MM.1S (cell line): ENCODE measurements around the gene PRDM5.

Experiments used
- DNase-seq: peaks from one replicate; pipeline ENCODE4 v3.0.0-alpha.2; 2015
- H2AFZ ChIP-seq: fragments of 300-600 bp; sonication (generic); 2 replicates; pipeline ENCODE4 v1.6.0; 2016; ENCODE audit warnings: antibody characterized with exemption, low read length
- H3F3A ChIP-seq: fragments of 300-600 bp; sonication (generic); 2 replicates; pipeline ENCODE4 v1.6.1; 2016; ENCODE audit warnings: mild to moderate bottlenecking, antibody characterized with exemption, low read length, moderate library complexity, mixed read lengths; ENCODE audit not compliant: insufficient read depth
- H3K27ac ChIP-seq: fragments of 300-600 bp; sonication (generic); 2 replicates; pipeline ENCODE4 v1.5.1; 2016; ENCODE audit warnings: mild to moderate bottlenecking, low read length
- H3K27me3 ChIP-seq: fragments of 300-600 bp; sonication (generic); replicated peaks from 2 replicates; pipeline ENCODE4 v1.6.0; 2016; ENCODE audit warnings: low read length; ENCODE audit not compliant: insufficient read depth
- H3K36me3 ChIP-seq: fragments of 300-600 bp; sonication (generic); replicated peaks from 2 replicates; pipeline ENCODE4 v1.6.1; 2016; ENCODE audit warnings: mild to moderate bottlenecking, low read length, mixed read lengths; ENCODE audit not compliant: insufficient read depth
- H3K4me1 ChIP-seq: fragments of 300-600 bp; sonication (generic); 2 replicates; pipeline ENCODE4 v1.6.1; 2016; ENCODE audit warnings: low read length, mixed read lengths
- H3K4me2 ChIP-seq: fragments of 300-600 bp; sonication (generic); 2 replicates; pipeline ENCODE4 v1.6.0; 2016; ENCODE audit warnings: low read depth, low read length
- H3K4me3 ChIP-seq: fragments of 300-600 bp; sonication (generic); 2 replicates; pipeline ENCODE4 v1.5.1; 2016; ENCODE audit warnings: low read length, mixed read lengths
- H3K79me2 ChIP-seq: fragments of 300-600 bp; sonication (generic); 2 replicates; pipeline ENCODE4 v1.6.1; 2016; ENCODE audit warnings: mixed run types, low read length, mixed read lengths
- H3K9ac ChIP-seq: fragments of 300-600 bp; sonication (generic); 2 replicates; pipeline ENCODE4 v1.6.1; 2016; ENCODE audit warnings: low read length, mixed read lengths
- H3K9me2 ChIP-seq: fragments of 300-600 bp; sonication (generic); replicated peaks from 2 replicates; pipeline ENCODE4 v1.6.1; 2016; ENCODE audit warnings: mild to moderate bottlenecking, low read length, mixed read lengths; ENCODE audit not compliant: insufficient read depth
- H3K9me3 ChIP-seq: fragments of 300-600 bp; sonication (generic); replicated peaks from 2 replicates; pipeline ENCODE4 v1.6.1; 2016; ENCODE audit warnings: mild to moderate bottlenecking, low read length, mixed read lengths; ENCODE audit not compliant: insufficient read depth
- H4K20me1 ChIP-seq: fragments of 300-600 bp; sonication (generic); 2 replicates; pipeline ENCODE4 v1.6.1; 2016; ENCODE audit warnings: mild to moderate bottlenecking, low read length, moderate library complexity, mixed read lengths; ENCODE audit not compliant: insufficient read depth
- CTCF ChIP-seq: fragments of 300-600 bp; sonication (generic); IDR thresholded peaks from 2 replicates; pipeline ENCODE4 v1.5.1; 2016; ENCODE audit warnings: antibody characterized with exemption, low read length, mixed read lengths
- EZH2 ChIP-seq: fragments of 300-600 bp; sonication (generic); optimal IDR thresholded peaks from 2 replicates; pipeline ENCODE3; 2017; ENCODE audit warnings: low read depth, mild to moderate bottlenecking, antibody characterized with exemption, low read length, mixed read lengths
- EZH2phosphoT487 ChIP-seq: fragments of 300-600 bp; sonication (generic); IDR thresholded peaks from 2 replicates; pipeline ENCODE4 v1.6.1; 2018; ENCODE audit warnings: antibody characterized with exemption, low read length

PRDM5 gene

GRCh38 chr4:120691536-120691935 lies 231.0 kb downstream of the PRDM5 start:
- Histone ChIP-seq H2AFZ (no peak overlapping the region), H3K27me3 (no peaks in the 10 kb centered on the region), H3K9me2 (no peaks in the 10 kb centered on the region), H3K4me3 (no peak overlapping the region), H3K9me3 (no peaks in the 10 kb centered on the region), H3K4me2 (no peak overlapping the region), H3K27ac (no peak overlapping the region), H3K4me1 (no peaks in the 10 kb centered on the region), H3K79me2 (no peaks in the 10 kb centered on the region), H4K20me1 (no peaks in the 10 kb centered on the region), H3K36me3 (no peaks in the 10 kb centered on the region), H3F3A (no peaks in the 10 kb centered on the region), H3K9ac (no peak overlapping the region)
- DNase-seq, result no peak
- TF ChIP-seq EZH2 (no peak), EZH2phosphoT487 (no peak), CTCF (no peak)

GRCh38 chr4:120691106-120691505 lies 231.4 kb downstream of the PRDM5 start:
- no peaks in the 10 kb centered on the region for H3K27me3 ChIP-seq
- DNase-seq, result no peak
- H3K27ac ChIP-seq, result no peak overlapping the region
- H3K9ac ChIP-seq, result no peak overlapping the region
- no peaks in the 10 kb centered on the region for H4K20me1 ChIP-seq
- H3K79me2 ChIP-seq, result no peaks in the 10 kb centered on the region
- H3F3A ChIP-seq, result no peaks in the 10 kb centered on the region
- no peaks in the 10 kb centered on the region for H3K36me3 ChIP-seq
- TF ChIP-seq EZH2phosphoT487, result no peak
- no peak for TF ChIP-seq EZH2
- no peak for TF ChIP-seq CTCF
- H2AFZ ChIP-seq, result no peak overlapping the region
- H3K9me2 ChIP-seq, result no peaks in the 10 kb centered on the region
- H3K4me3 ChIP-seq, result no peak overlapping the region
- H3K4me1 ChIP-seq, result no peaks in the 10 kb centered on the region
- H3K4me2 ChIP-seq, result no peak overlapping the region
- no peaks in the 10 kb centered on the region for H3K9me3 ChIP-seq

GRCh38 chr4:120688791-120689190 lies 233.7 kb downstream of the PRDM5 start:
- no peaks in the 10 kb centered on the region for H3K27me3 ChIP-seq
- no peaks in the 10 kb centered on the region for H3K79me2 ChIP-seq
- DNase-seq, result no peak

More at GRCh38 chr4:120688791-120689190, 233.7 kb downstream of the PRDM5 start:
- no peaks in the 10 kb centered on the region for H3K36me3 ChIP-seq
- H2AFZ ChIP-seq, result no peak overlapping the region
- no peaks in the 10 kb centered on the region for H4K20me1 ChIP-seq
- no peak for TF ChIP-seq EZH2
- TF ChIP-seq EZH2phosphoT487, result no peak
- TF ChIP-seq CTCF, result no peak
- no peaks in the 10 kb centered on the region for H3K9me2 ChIP-seq
- no peaks in the 10 kb centered on the region for H3F3A ChIP-seq
- H3K4me3 ChIP-seq, result no peak overlapping the region
- H3K27ac ChIP-seq, result no peak overlapping the region
- H3K9me3 ChIP-seq, result no peaks in the 10 kb centered on the region
- H3K4me1 ChIP-seq, result no peaks in the 10 kb centered on the region
- no peak overlapping the region for H3K9ac ChIP-seq
- H3K4me2 ChIP-seq, result no peak overlapping the region
